GM23338 (cell line): Measurements from ENCODE around the gene TMEM132D. TPM values are rescaled to one million over a fixed set of nuclear protein-coding genes. Genes with fewer than 3 reads are reported as not detected.
A peak's percentile ranks its signal among the peaks of the same experiment; 100 is the strongest.

Source experiments
- ATAC-seq: fragments of 200-7000 bp; cut with Tn5 transposase; 3 replicates; pipeline ENCODE4 v1.9.1; 2020
- DNase-seq: peaks from one replicate; pipeline ENCODE4 v3.0.0-alpha.2; 2015; ENCODE audit warnings: low spot score
- H2AFZ ChIP-seq: fragments of 200-600 bp; sonication (generic); 2 replicates; pipeline ENCODE4 v1.8.0; 2016; ENCODE audit warnings: antibody characterized with exemption, mild to moderate bottlenecking, moderate library complexity
- H3F3A ChIP-seq: fragments of 200-600 bp; sonication (generic); replicated peaks from 2 replicates; pipeline ENCODE4 v1.8.0; 2017; ENCODE audit warnings: antibody characterized with exemption, mixed run types, low read depth
- H3K27ac ChIP-seq: fragments of 200-600 bp; sonication (generic); 2 replicates; pipeline ENCODE4 v1.6.1; 2016; ENCODE audit warnings: low read depth
- H3K27me3 ChIP-seq: fragments of 200-600 bp; sonication (generic); 2 replicates; pipeline ENCODE4 v1.8.0; 2016; ENCODE audit warnings: mild to moderate bottlenecking, mixed run types, moderate library complexity; ENCODE audit not compliant: insufficient read depth
- H3K36me3 ChIP-seq: fragments of 200-600 bp; sonication (generic); 2 replicates; pipeline ENCODE4 v1.8.0; 2016; ENCODE audit warnings: mild to moderate bottlenecking; ENCODE audit not compliant: insufficient read depth
- H3K4me1 ChIP-seq: fragments of 200-600 bp; sonication (generic); 2 replicates; pipeline ENCODE4 v1.8.0; 2016; ENCODE audit warnings: mild to moderate bottlenecking, moderate library complexity; ENCODE audit not compliant: insufficient read depth
- H3K4me2 ChIP-seq: fragments of 200-600 bp; sonication (generic); 2 replicates; pipeline ENCODE4 v1.7.1; 2017; ENCODE audit warnings: mixed run types
- H3K4me3 ChIP-seq: fragments of 200-600 bp; sonication (generic); 2 replicates; pipeline ENCODE4 v1.6.1; 2016; ENCODE audit warnings: mixed run types
- H3K79me2 ChIP-seq: fragments of 200-600 bp; sonication (generic); replicated peaks from 2 replicates; pipeline ENCODE4 v1.8.0; 2017; ENCODE audit warnings: mild to moderate bottlenecking; ENCODE audit not compliant: insufficient read depth
- H3K9me2 ChIP-seq: fragments of 200-600 bp; sonication (generic); 2 replicates; pipeline ENCODE4 v1.8.0; 2017; ENCODE audit not compliant: insufficient read depth
- H4K20me1 ChIP-seq: fragments of 200-600 bp; sonication (generic); replicated peaks from 2 replicates; pipeline ENCODE4 v1.8.0; 2017; ENCODE audit warnings: mild to moderate bottlenecking; ENCODE audit not compliant: insufficient read depth
- H3K27ac Mint-ChIP-seq: 2 replicates; pipeline ENCODE4 v1.8.0; 2020; ENCODE audit warnings: inconsistent platforms, mild to moderate bottlenecking, moderate library complexity, mixed read lengths
- H3K27me3 Mint-ChIP-seq: 3 replicates; pipeline ENCODE4 v1.8.0; 2022; ENCODE audit warnings: low read depth, mild to moderate bottlenecking, moderate library complexity, mixed read lengths, inconsistent platforms; ENCODE audit not compliant: insufficient read depth, poor library complexity
- H3K36me3 Mint-ChIP-seq: 3 replicates; pipeline ENCODE4 v1.8.0; 2021; ENCODE audit warnings: low read depth, mild to moderate bottlenecking, inconsistent platforms, moderate library complexity, mixed read lengths
- H3K4me1 Mint-ChIP-seq: 3 replicates; pipeline ENCODE4 v1.8.0; 2020; ENCODE audit warnings: mild to moderate bottlenecking, inconsistent platforms, mixed read lengths
- H3K4me3 Mint-ChIP-seq: 3 replicates; pipeline ENCODE4 v1.8.0; 2021; ENCODE audit warnings: moderate library complexity, mild to moderate bottlenecking, inconsistent platforms, mixed read lengths
- H3K9me3 Mint-ChIP-seq: 3 replicates; pipeline ENCODE4 v1.8.0; 2020; ENCODE audit warnings: moderate library complexity, mild to moderate bottlenecking, inconsistent platforms, mixed read lengths
- CTCF ChIP-seq, 2 experiments: fragments of 200-600 bp in 1 of 2; sonication (generic) in 1 of 2; conservative IDR thresholded peaks; 2 replicates each; pipeline versions ENCODE4 v1.5.1 to v1.6.1; 2016 to 2017; ENCODE audit warnings: antibody characterized with exemption in 2 of 2, low read depth in 2 of 2, mild to moderate bottlenecking in 2 of 2, moderate library complexity in 1 of 2
- ETS1 ChIP-seq: IDR thresholded peaks from 2 replicates; pipeline ENCODE4 v1.6.1; 2016; ENCODE audit warnings: antibody characterized with exemption
- EZH2 ChIP-seq: fragments of 200-600 bp; sonication (generic); IDR thresholded peaks from one replicate; pipeline ENCODE4 v1.8.0; 2017; ENCODE audit warnings: antibody characterized with exemption, mild to moderate bottlenecking, low read depth; ENCODE audit not compliant: unreplicated experiment
- EZH2phosphoT487 ChIP-seq: fragments of 200-600 bp; sonication (generic); IDR thresholded peaks from one replicate; pipeline ENCODE4 v1.8.1; 2018; ENCODE audit warnings: antibody characterized with exemption; ENCODE audit not compliant: unreplicated experiment
- JUNB ChIP-seq: IDR thresholded peaks from one replicate; pipeline ENCODE4 v1.6.1; 2016; ENCODE audit warnings: antibody characterized with exemption; ENCODE audit not compliant: unreplicated experiment
- NANOG ChIP-seq: IDR thresholded peaks from 2 replicates; pipeline ENCODE4 v1.6.1; 2016; ENCODE audit warnings: antibody characterized with exemption, borderline replicate concordance
- POLR2AphosphoS5 ChIP-seq: IDR thresholded peaks from 2 replicates; pipeline ENCODE4 v1.6.1; 2016; ENCODE audit warnings: antibody characterized with exemption, low read depth
- ZNF114 ChIP-seq: fragments of 250-450 bp; sonication (Bioruptor Pico); IDR thresholded peaks from 2 replicates; pipeline ENCODE4 v1.5.0; 2020; ENCODE audit warnings: mild to moderate bottlenecking, moderate library complexity
- ZNF462 ChIP-seq: fragments of 250-450 bp; sonication (Bioruptor Pico); IDR thresholded peaks from 2 replicates; pipeline ENCODE4 v1.5.0; 2020; ENCODE audit warnings: mild to moderate bottlenecking, moderate library complexity
- polyA plus RNA-seq: library from polyadenylated mRNA; unstranded; fragments of >200 nt; fragmentation: Nextera tagmentation; extraction: Ambion mirVana; gene quantifications from 2 replicates; pipeline ENCODE4 v1.2.1, GENCODE V29; 2016
- total RNA-seq: library from RNA; depleted of rRNA; stranded (reverse); fragments of >200 nt; shearing (Covaris generic); gene quantifications from 2 replicates; pipeline ENCODE4 v1.2.3, GENCODE V29; 2014

TMEM132D gene
- total and polyA plus RNA-seq, 2 experiments from 2014 or later, result 0.44 to 5.3 TPM

GRCh38 chr12:129873833-129874208 is 30.0 kb downstream of the TMEM132D start:
- H3K9me3 Mint-ChIP-seq, result peaks cover 96% of the 10 kb centered on the region
- peaks cover 1% of the 10 kb centered on the region for H3K27me3 Mint-ChIP-seq
- Histone ChIP-seq H3K27ac (no peak overlapping the region; the same call in 1 of the 2 replicates), H4K20me1 (no peaks in the 10 kb centered on the region), H3K27me3 (no peaks in the 10 kb centered on the region), H3K4me2 (no peak overlapping the region), H2AFZ (no peak overlapping the region), H3K9me2 (no peaks in the 10 kb centered on the region), H3K36me3 (0 out of 2 replicates have a peak, but pooled peaks cover 2% of the 10 kb centered on the region), H3K79me2 (peaks cover 25% of the 10 kb centered on the region), H3K4me3 (no peak overlapping the region), H3F3A (peaks cover 3% of the 10 kb centered on the region), H3K4me1 (peaks cover 35% of the 10 kb centered on the region)
- ATAC-seq, result no peak
- H3K27ac Mint-ChIP-seq, result no peak overlapping the region
- peaks cover 42% of the 10 kb centered on the region for H3K36me3 Mint-ChIP-seq
- no peak for DNase-seq
- no peak for TF ChIP-seq EZH2phosphoT487
- no peak for TF ChIP-seq POLR2AphosphoS5
- H3K4me3 Mint-ChIP-seq, result no peak overlapping the region
- H3K4me1 Mint-ChIP-seq, result no peaks in the 10 kb centered on the region

GRCh38 chr12:129873111-129873832 is 30.6 kb downstream of the TMEM132D start:
- ATAC-seq (no peak), DNase-seq (no peak)
- H3K36me3 Mint-ChIP-seq, result peaks cover 41% of the 10 kb centered on the region
- H3K79me2 ChIP-seq, result peaks cover 25% of the 10 kb centered on the region
- H3K27me3 ChIP-seq, result no peaks in the 10 kb centered on the region
- H2AFZ ChIP-seq, result no peak overlapping the region
- H3K9me3 Mint-ChIP-seq, result peaks cover 97% of the 10 kb centered on the region
- no peaks in the 10 kb centered on the region for H4K20me1 ChIP-seq
- H3K27ac Mint-ChIP-seq, result no peak overlapping the region
- peak overlapping the region; percentile 91; the same call in 1 of the 2 replicates for H3K27ac ChIP-seq
- peak overlapping the region; percentile 45 for H3K4me2 ChIP-seq
- H3K27me3 Mint-ChIP-seq, result peaks cover 1% of the 10 kb centered on the region
- H3F3A ChIP-seq, result peaks cover 3% of the 10 kb centered on the region
- H3K4me3 Mint-ChIP-seq, result no peak overlapping the region
- H3K4me1 ChIP-seq, result peaks cover 36% of the 10 kb centered on the region
- TF ChIP-seq ETS1 (no peak), JUNB (no peak), CTCF (conservative IDR thresholded peaks at IDR 0.05; ENCODE audit: low read depth in 2 of 2) (no peak), NANOG (no peak), ZNF114 (CRISPR knock-in tag) (no peak), POLR2AphosphoS5 (no peak), EZH2 (no peak), ZNF462 (no peak)
- H3K4me3 ChIP-seq, result peak overlapping the region; percentile 20
- H3K9me2 ChIP-seq, result no peaks in the 10 kb centered on the region
- 0 out of 2 replicates have a peak, but pooled peaks cover 2% of the 10 kb centered on the region for H3K36me3 ChIP-seq
- no peaks in the 10 kb centered on the region for H3K4me1 Mint-ChIP-seq
